Nucleus accumbens (tissue), 56 donors: ENCODE data around the gene HOMER1.
"Not testable (repeated sequence)": the region's sequence is repeated elsewhere in the genome, so short reads cannot be mapped to it uniquely, and the experiment has no call there.

ENCODE experiments used
- DNase-seq, 56 donors: peaks; one replicate each; lab custom pipeline; 2025; lab: John Stamatoyannopoulos, UW

The HOMER1 gene

GRCh38 chr5:79436224-79436623, 77.7 kb downstream of the HOMER1 start:
- no peak for DNase-seq

- DNase-seq: no peak
Measured at GRCh38 chr5:79430196-79430595, 83.7 kb downstream of the HOMER1 start.

- DNase-seq: no peak
Measured at GRCh38 chr5:79423296-79423695, 90.6 kb downstream of the HOMER1 start.

- no peak for DNase-seq
Measured at GRCh38 chr5:79420248-79420647, 93.7 kb downstream of the HOMER1 start.

- no peak for DNase-seq
Measured at GRCh38 chr5:79418276-79418675, 95.7 kb downstream of the HOMER1 start.

GRCh38 chr5:79417495-79417894, 96.4 kb downstream of the HOMER1 start:
- no peak for DNase-seq

GRCh38 chr5:79416499-79416898, 97.4 kb downstream of the HOMER1 start:
- DNase-seq: no peak

- no peak for DNase-seq
Measured at GRCh38 chr5:79413112-79413511, 100.8 kb downstream of the HOMER1 start.

- no peak for DNase-seq
Measured at GRCh38 chr5:79408028-79408427, 105.9 kb downstream of the HOMER1 start.

GRCh38 chr5:79407591-79407990, 106.3 kb downstream of the HOMER1 start:
- no peak for DNase-seq

- DNase-seq: no peak
Measured at GRCh38 chr5:79401216-79401615, 112.7 kb downstream of the HOMER1 start.

GRCh38 chr5:79399046-79399445, 114.9 kb downstream of the HOMER1 start:
- no peak for DNase-seq

- DNase-seq: no peak
Measured at GRCh38 chr5:79397080-79397479, 116.9 kb downstream of the HOMER1 start.

GRCh38 chr5:79396265-79396664, 117.7 kb downstream of the HOMER1 start:
- DNase-seq: no peak

- DNase-seq: no peak
Measured at GRCh38 chr5:79395296-79395695, 118.6 kb downstream of the HOMER1 start.

- DNase-seq: no peak
Measured at GRCh38 chr5:79392776-79393175, 121.2 kb downstream of the HOMER1 start.

- DNase-seq: no peak
Measured at GRCh38 chr5:79386679-79387078, 127.3 kb downstream of the HOMER1 start.

GRCh38 chr5:79385126-79385525, 128.8 kb downstream of the HOMER1 start:
- not testable (repeated sequence) for DNase-seq

- peak in 1 of 56 donors; percentile 9 for DNase-seq
Measured at GRCh38 chr5:79378510-79379186, 135.3 kb downstream of the HOMER1 start.

- no peak for DNase-seq
Measured at GRCh38 chr5:79357398-79357797, 156.5 kb downstream of the HOMER1 start.

- DNase-seq: no peak
Measured at GRCh38 chr5:79349881-79350280, 164.1 kb downstream of the HOMER1 start.

GRCh38 chr5:79349047-79349446, 164.9 kb downstream of the HOMER1 start:
- DNase-seq: no peak

GRCh38 chr5:79346420-79346824, 167.5 kb downstream of the HOMER1 start:
- DNase-seq: peak in 16 of 56 donors; percentile 2 to 48 (median 19)
